Right lobe of liver (tissue), 6 donors: ENCODE measurements around the gene ASCC1. TPM values are rescaled to one million over a fixed set of nuclear protein-coding genes. Genes with fewer than 3 reads are reported as not detected.

ENCODE experiments used
- ATAC-seq, 4 donors: fragments of 200-7000 bp; cut with Tn5 transposase; one replicate each; pipeline ENCODE4 v1.9.1; 2020; ENCODE audit warnings: mild to moderate bottlenecking in 4 of 4, moderate library complexity in 4 of 4
- DNase-seq, 3 donors: peaks; one replicate each; pipeline ENCODE4 v3.0.0-alpha.2; 2020
- H3K27ac ChIP-seq, 3 donors: fragments of 200-600 bp; one replicate each; pipeline ENCODE4 v1.8.0; 2022
- H3K27me3 ChIP-seq, 2 donors: fragments of 200-600 bp; one replicate each; pipeline ENCODE4 v1.8.0; 2022
- H3K36me3 ChIP-seq, 4 donors: fragments of 200-600 bp; sonication (generic) in 1 of 4; one replicate each; pipeline versions ENCODE4 v1.5.1 to v1.8.0; 2017 to 2022; ENCODE audit warnings: control low read depth in 1 of 4
- H3K4me1 ChIP-seq, 4 donors: fragments of 200-600 bp; sonication (generic) in 1 of 4; one replicate each; pipeline versions ENCODE4 v1.5.1 to v1.8.0; 2017 to 2022; ENCODE audit warnings: control low read depth in 1 of 4
- H3K4me3 ChIP-seq, 3 donors: fragments of 200-600 bp; one replicate each; pipeline ENCODE4 v1.8.0; 2022
- H3K9me3 ChIP-seq, 4 donors: fragments of 200-600 bp; sonication (generic) in 1 of 4; one replicate each; pipeline versions ENCODE4 v1.5.1 to v1.8.0; 2017 to 2022; ENCODE audit warnings: control low read depth in 1 of 4
- CTCF ChIP-seq, 4 donors: fragments of 200-600 bp in 3 of 4; fragments of 450-650 bp in 1 of 4; IDR thresholded peaks; one replicate each; pipeline versions ENCODE4 v1.5.1 to v1.8.0; 2016 to 2022; ENCODE audit warnings: antibody characterized with exemption in 4 of 4, mild to moderate bottlenecking in 2 of 4
- POLR2A ChIP-seq: fragments of 450-650 bp; IDR thresholded peaks from one replicate; pipeline ENCODE4 v1.6.1; 2017; ENCODE audit warnings: antibody characterized with exemption, mild to moderate bottlenecking
- WGBS: methylation state at CpG from one replicate; pipeline ENCODE4 v1.1.6; 2018; ENCODE audit warnings: low coverage, low lambda C conversion rate; ENCODE audit not compliant: insufficient coverage; ENCODE audit errors: missing lambda C conversion rate; 5-methylcytosine and 5-hydroxymethylcytosine counted together
- intact Hi-C, 2 donors: fragments of 100-400 bp; cut with DNase I; formaldehyde crosslinking; loops; one replicate each; pipeline versions ENCODE4 v1.11.2 to v1.14.1; 2022
- total RNA-seq, 6 experiments: library from RNA; depleted of rRNA in 2 of 6; stranded (reverse); fragments of >200 nt in 2 of 6; fragmentation: NEBNext Ultra II Directional in 3 of 6; extraction: Animal tissue kit (Norgen Biotek cat#: 25700) in 3 of 6; gene quantifications; one replicate each; pipeline versions ENCODE4 v1.1.0 to v1.2.4, GENCODE V29; 2016 to 2023
- donor health status: DM: no; HTN: yes; CAD: no.
- donor health status: DM: no; HTN: no; CAD: no.
- donor health status: DM: no; HTN: no; CAD: no.
- donor health status: DM: no; HTN: yes; CAD: no.
- donor health status: DM: no; HTN: yes; CAD: no.

Gene ASCC1
- total RNA-seq, 6 experiments from 2014 or later, result 12.0 to 26.5 (median 14.5) TPM

GRCh38 chr10:72082856-72083789 lies 133.0 kb downstream of the ASCC1 start:
- ATAC-seq, result no peak
- 71% methylated on average over 3 of the region's 6 CpGs for WGBS
- Histone ChIP-seq H3K36me3 (no peaks in the 10 kb centered on the region), H3K4me1 (peaks cover 0 to 6% (median 2%) of the 10 kb centered on the region in 4 donors), H3K4me3 (no peak overlapping the region), H3K27me3 (peaks cover 0 to 9% of the 10 kb centered on the region in 2 donors), H3K27ac (no peak overlapping the region), H3K9me3 (no peaks in the 10 kb centered on the region)
- DNase-seq, result no peak
- TF ChIP-seq POLR2A, result no peak
- no peak for TF ChIP-seq CTCF (IDR thresholded peaks at IDR 0.05)
- intact Hi-C loops, result no loop called here

GRCh38 chr10:72081772-72082590 lies 134.1 kb downstream of the ASCC1 start:
- H3K36me3 ChIP-seq, result no peaks in the 10 kb centered on the region
- TF ChIP-seq POLR2A (no peak), CTCF (IDR thresholded peaks at IDR 0.05) (no peak)
- intact Hi-C loops, result no loop called here
- no peak overlapping the region for H3K4me3 ChIP-seq
- DNase-seq (no peak), ATAC-seq (no peak)
- H3K27me3 ChIP-seq, result no peaks in the 10 kb centered on the region
- 57% methylated on average over 5 of the region's 14 CpGs for WGBS
- no peaks in the 10 kb centered on the region for H3K9me3 ChIP-seq
- no peaks in the 10 kb centered on the region for H3K4me1 ChIP-seq
- no peak overlapping the region for H3K27ac ChIP-seq

DNA sequence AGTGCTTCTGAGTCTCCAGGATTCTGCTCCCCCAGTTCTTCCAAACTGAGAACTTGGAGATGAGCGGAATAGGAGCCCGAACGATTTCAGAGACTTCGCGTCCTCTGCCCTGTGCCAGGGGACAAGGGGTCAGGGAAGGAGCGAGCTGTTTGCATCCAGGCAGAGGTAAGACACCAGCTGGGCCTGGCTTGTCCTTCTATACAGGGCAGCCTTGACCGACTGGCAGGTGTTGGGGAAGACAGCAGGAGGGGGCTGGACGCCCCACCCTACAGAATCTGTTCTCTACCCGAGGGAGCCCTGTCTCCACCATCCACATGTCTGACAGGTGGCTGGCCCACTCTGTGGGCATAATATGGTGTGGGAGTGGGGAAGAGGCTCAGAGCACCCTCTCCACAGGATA lies 134.9 kb downstream of the ASCC1 start:
- no peak for DNase-seq
- TF ChIP-seq CTCF (IDR thresholded peaks at IDR 0.05) (no peak), POLR2A (no peak)
- no peaks in the 10 kb centered on the region for H3K9me3 ChIP-seq
- no peaks in the 10 kb centered on the region for H3K4me1 ChIP-seq
- intact Hi-C loops, result no loop called here
- no peaks in the 10 kb centered on the region for H3K36me3 ChIP-seq
- H3K27me3 ChIP-seq, result no peaks in the 10 kb centered on the region
- 92% methylated on average over 6 of the region's 9 CpGs for WGBS
- H3K27ac ChIP-seq, result no peak overlapping the region
- H3K4me3 ChIP-seq, result no peak overlapping the region
- no peak for ATAC-seq

GRCh38 chr10:72080042-72080975 lies 135.8 kb downstream of the ASCC1 start:
- H3K4me1 ChIP-seq, result no peaks in the 10 kb centered on the region
- no peak overlapping the region for H3K4me3 ChIP-seq
- TF ChIP-seq CTCF (IDR thresholded peaks at IDR 0.05) (no peak), POLR2A (no peak)
- H3K9me3 ChIP-seq, result no peaks in the 10 kb centered on the region
- H3K36me3 ChIP-seq, result no peaks in the 10 kb centered on the region
- ATAC-seq (no peak), DNase-seq (no peak)
- 87% methylated on average over 4 of the region's 14 CpGs for WGBS
- H3K27me3 ChIP-seq, result no peaks in the 10 kb centered on the region
- intact Hi-C loops, result no loop called here
- H3K27ac ChIP-seq, result no peak overlapping the region
